ENCODE results near the gene HORMAD2.

DNA sequence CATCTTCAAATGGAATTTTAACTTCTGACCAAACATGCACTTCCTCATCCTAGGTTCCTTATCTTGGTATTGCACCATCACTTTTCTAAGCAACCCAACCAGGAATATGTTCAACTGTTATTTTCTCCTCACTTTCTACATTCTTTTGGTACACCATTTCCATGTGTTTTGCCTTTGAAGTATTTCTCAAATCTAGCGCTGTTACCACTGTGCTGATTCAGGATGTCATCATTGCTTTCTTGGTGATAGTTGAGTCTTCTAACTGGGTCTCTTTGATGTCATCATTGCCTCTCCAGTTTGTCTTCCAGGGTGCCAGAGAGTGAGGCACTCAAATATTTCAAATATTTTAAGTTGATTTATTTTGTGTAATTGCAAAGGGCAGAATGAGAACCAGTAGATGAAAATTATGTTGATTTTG lies 47.5 kb downstream of the HORMAD2 start:
- TF ChIP-seq, protein P1, sequence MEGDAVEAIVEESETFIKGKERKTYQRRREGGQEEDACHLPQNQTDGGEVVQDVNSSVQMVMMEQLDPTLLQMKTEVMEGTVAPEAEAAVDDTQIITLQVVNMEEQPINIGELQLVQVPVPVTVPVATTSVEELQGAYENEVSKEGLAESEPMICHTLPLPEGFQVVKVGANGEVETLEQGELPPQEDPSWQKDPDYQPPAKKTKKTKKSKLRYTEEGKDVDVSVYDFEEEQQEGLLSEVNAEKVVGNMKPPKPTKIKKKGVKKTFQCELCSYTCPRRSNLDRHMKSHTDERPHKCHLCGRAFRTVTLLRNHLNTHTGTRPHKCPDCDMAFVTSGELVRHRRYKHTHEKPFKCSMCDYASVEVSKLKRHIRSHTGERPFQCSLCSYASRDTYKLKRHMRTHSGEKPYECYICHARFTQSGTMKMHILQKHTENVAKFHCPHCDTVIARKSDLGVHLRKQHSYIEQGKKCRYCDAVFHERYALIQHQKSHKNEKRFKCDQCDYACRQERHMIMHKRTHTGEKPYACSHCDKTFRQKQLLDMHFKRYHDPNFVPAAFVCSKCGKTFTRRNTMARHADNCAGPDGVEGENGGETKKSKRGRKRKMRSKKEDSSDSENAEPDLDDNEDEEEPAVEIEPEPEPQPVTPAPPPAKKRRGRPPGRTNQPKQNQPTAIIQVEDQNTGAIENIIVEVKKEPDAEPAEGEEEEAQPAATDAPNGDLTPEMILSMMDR (IDR thresholded peaks at IDR 0.05; ENCODE audit: insufficient read depth, low read depth, low read length) = no peak
- no peak for TF ChIP-seq EZH2 (IDR thresholded peaks at IDR 0.05; ENCODE audit: insufficient read depth, low read length)
